ENCODE measurements around the gene ARVCF. TPM values are rescaled to one million over a fixed set of nuclear protein-coding genes. Genes with fewer than 3 reads are reported as not detected.

ARVCF gene
- total and polyA plus RNA-seq, 9 of the 15 experiments (the other 6 are each of a cell fraction or from before 2014, with no cell fraction given), result 0.03 to 97.4 (median 15.6) TPM

- TF ChIP-seq MGA (IDR thresholded peaks at IDR 0.05), result no peak
- no peak for TF ChIP-seq MTA1 (IDR thresholded peaks at IDR 0.05; ENCODE audit: borderline replicate concordance)
- no peak for TF ChIP-seq EHMT2 (IDR thresholded peaks at IDR 0.05)
- no peak for TF ChIP-seq AFF4 (CRISPR knock-in tag; IDR thresholded peaks at IDR 0.05)
- no peak for TF ChIP-seq CTCF (IDR thresholded peaks at IDR 0.05 in 2 of 3, conservative IDR thresholded peaks at IDR 0.05 in 1 of 3; ENCODE audit: insufficient read depth in 2 of 3, low read depth in 1 of 3, low read length in 3 of 3)
- no peak for TF ChIP-seq TEAD1 (CRISPR knock-in tag; IDR thresholded peaks at IDR 0.05)
- TF ChIP-seq, protein P1, sequence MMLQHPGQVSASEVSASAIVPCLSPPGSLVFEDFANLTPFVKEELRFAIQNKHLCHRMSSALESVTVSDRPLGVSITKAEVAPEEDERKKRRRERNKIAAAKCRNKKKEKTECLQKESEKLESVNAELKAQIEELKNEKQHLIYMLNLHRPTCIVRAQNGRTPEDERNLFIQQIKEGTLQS (IDR thresholded peaks at IDR 0.05), result no peak
- TF ChIP-seq, protein P1 (CRISPR knock-in tag; conservative IDR thresholded peaks at IDR 0.05), result no peak
- TF ChIP-seq RB1 (IDR thresholded peaks at IDR 0.05; ENCODE audit: low read depth), result no peak
These were observed 16.6 kb upstream of the ARVCF start (continued) for GRCh38 chr22:20033045-20033706.

Data from K562 (cell line).